GM06990 (cell line): ENCODE results near the gene TMEM17.

ENCODE experiments used
- DNase-seq: peaks from one replicate; pipeline ENCODE4 v3.0.0-alpha.2; 2011; ENCODE audit not compliant: insufficient read length; ENCODE audit errors: extremely low read depth
- H3K27me3 ChIP-seq: replicated peaks from 2 replicates; pipeline ENCODE4 v1.6.0; 2011; ENCODE audit warnings: low read length; ENCODE audit not compliant: control insufficient read depth, insufficient read depth
- H3K36me3 ChIP-seq: 2 replicates; pipeline ENCODE4 v1.5.1; 2011; ENCODE audit warnings: low read length; ENCODE audit not compliant: control insufficient read depth, insufficient read depth
- H3K4me3 ChIP-seq: replicated peaks from 2 replicates; pipeline ENCODE4 v1.5.1; 2011; ENCODE audit warnings: low read depth, mild to moderate bottlenecking, control low read depth, low read length
- CTCF ChIP-seq: IDR thresholded peaks from 2 replicates; pipeline ENCODE4 v1.5.1; 2011; ENCODE audit warnings: low read length, control low read depth, mild to moderate bottlenecking, inconsistent platforms; ENCODE audit not compliant: insufficient read depth, poor library complexity, severe bottlenecking

Gene TMEM17

GRCh38 chr2:62505750-62506420 lies at the start of gene TMEM17:
Gene TMEM17, minus strand, starts transcription at chr2:62506195. Its CDS starts 66 bp downstream, at chr2:62506129.
- TF ChIP-seq CTCF = no peak
- peak; percentile 78 for DNase-seq
- no peaks in the 10 kb centered on the region for H3K27me3 ChIP-seq
- H3K4me3 ChIP-seq = peak within 1 kb of the TSS; percentile 81
- no peaks in the 10 kb centered on the region for H3K36me3 ChIP-seq

- DNase-seq = no peak
- Histone ChIP-seq H3K27me3 (no peaks in the 10 kb centered on the region), H3K4me3 (no peak overlapping the region), H3K36me3 (no peaks in the 10 kb centered on the region)
- no peak for TF ChIP-seq CTCF
These were observed 48.4 kb upstream of the TMEM17 start for GRCh38 chr2:62554440-62554839.

DNA sequence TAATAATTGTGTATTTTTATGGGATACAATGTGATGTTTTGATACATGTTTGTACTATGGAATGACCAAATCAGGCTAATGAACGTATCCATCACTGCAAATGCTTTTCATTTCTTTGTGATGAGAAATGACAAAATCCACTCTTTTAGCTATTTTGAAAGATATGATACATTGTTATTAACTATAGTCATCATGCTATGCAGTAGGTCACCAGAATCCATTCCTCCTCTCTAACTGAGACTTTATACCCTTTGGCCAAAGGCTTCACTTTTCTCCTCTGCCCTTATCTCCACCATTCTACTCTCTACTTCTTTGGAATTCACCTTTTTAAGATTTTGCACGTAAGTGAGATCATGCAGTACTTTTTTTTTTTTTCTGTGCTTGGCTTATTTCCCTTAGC lies 44.5 kb upstream of the TMEM17 start:
- Histone ChIP-seq H3K36me3 (no peaks in the 10 kb centered on the region), H3K4me3 (no peak overlapping the region), H3K27me3 (no peaks in the 10 kb centered on the region)
- DNase-seq = no peak
- no peak for TF ChIP-seq CTCF

DNA sequence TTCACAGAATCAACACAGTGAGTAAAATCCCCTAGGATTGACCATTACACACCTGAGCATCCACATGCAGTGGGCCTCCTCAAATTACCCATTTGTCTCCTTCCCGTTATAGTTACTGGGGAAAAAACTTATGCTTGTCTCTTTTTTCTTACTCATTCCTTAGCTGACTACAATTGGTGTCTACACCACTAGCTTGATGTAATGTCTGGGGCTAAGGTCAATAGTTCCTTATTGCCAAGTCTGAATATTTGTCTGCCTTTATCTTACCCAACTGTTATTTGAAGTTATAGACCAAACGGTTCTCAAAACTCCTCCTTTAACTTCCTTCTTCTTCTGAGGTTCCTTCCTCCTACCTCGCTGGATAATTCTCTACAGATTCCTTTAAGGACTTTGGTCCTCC lies 41.9 kb upstream of the TMEM17 start:
- Histone ChIP-seq H3K27me3 (no peaks in the 10 kb centered on the region), H3K4me3 (no peak overlapping the region), H3K36me3 (no peaks in the 10 kb centered on the region)
- DNase-seq = no peak
- TF ChIP-seq CTCF = no peak

DNA sequence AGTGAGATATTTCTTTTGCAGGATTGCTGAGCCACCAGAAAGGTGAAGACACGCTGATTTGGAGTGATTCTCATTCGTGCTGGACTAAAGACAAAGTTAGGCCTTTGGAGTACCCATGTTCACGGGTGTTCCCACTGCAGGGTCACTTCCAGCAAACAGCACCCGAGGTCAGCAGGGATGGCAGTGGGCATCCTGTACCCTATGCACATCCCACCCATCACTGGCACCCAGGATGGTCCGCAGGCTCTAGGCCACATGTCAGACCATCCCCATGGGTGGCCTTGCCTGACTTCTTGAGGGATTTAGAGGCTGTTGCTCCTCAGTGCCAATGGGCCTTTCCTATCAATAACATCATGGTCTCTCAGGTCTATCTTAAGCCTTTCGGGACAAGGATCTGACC lies 39.3 kb upstream of the TMEM17 start:
- Histone ChIP-seq H3K4me3 (no peak overlapping the region), H3K36me3 (no peaks in the 10 kb centered on the region), H3K27me3 (no peaks in the 10 kb centered on the region)
- no peak for DNase-seq
- TF ChIP-seq CTCF = no peak
